ENCODE results near the gene NPHP1. TPM values are rescaled to one million over a fixed set of nuclear protein-coding genes. Genes with fewer than 3 reads are reported as not detected.
A peak's percentile ranks its signal among the peaks of the same experiment; 100 is the strongest.

Gene NPHP1
- total and polyA plus RNA-seq, 2 donors (not counting 3 experiments of a cell fraction or from before 2014, with no cell fraction given) = 2.3 to 5.9 TPM

GRCh38 chr2:110104025-110104771 is 100.6 kb downstream of the NPHP1 start:
- FAIRE-seq (no peak), DNase-seq (ENCODE audit: low read depth, low spot score) (no peak)
- Histone ChIP-seq H3K9me3 (replicated peaks; ENCODE audit: control insufficient read depth, insufficient read depth, low read length) (no peaks in the 10 kb centered on the region), H3K27me3 (ENCODE audit: control insufficient read depth in 2 of 2, insufficient read depth in 2 of 2, low read length in 2 of 2) (no peaks in the 10 kb centered on the region), H3K4me1 (ENCODE audit: control insufficient read depth, extremely low read depth, insufficient read depth, low read length) (peaks cover 88% of the 10 kb centered on the region), H3K79me2 (ENCODE audit: control insufficient read depth, insufficient read depth, low read length) (peaks cover 48% of the 10 kb centered on the region), H3K27ac (ENCODE audit: insufficient read depth, low read depth, low read length) (peak overlapping the region; percentile 95), H3K4me3 (replicated peaks in 1 of 3; ENCODE audit: insufficient read depth in 1 of 3, low read depth in 1 of 3, low read length in 3 of 3) (no peak overlapping the region), H3K36me3 (ENCODE audit: control insufficient read depth in 2 of 2, extremely low read depth in 1 of 2, insufficient read depth in 2 of 2, low read length in 2 of 2) (peaks cover 0 to 6% of the 10 kb centered on the region in 2 experiments), H4K20me1 (replicated peaks; ENCODE audit: control insufficient read depth, extremely low read depth, insufficient read depth, low read length) (no peaks in the 10 kb centered on the region), H3K4me2 (ENCODE audit: insufficient read depth, low read length) (no peak overlapping the region), H3K9me1 (replicated peaks; ENCODE audit: control insufficient read depth, extremely low read depth, insufficient read depth, low read length) (no peaks in the 10 kb centered on the region), H2AFZ (ENCODE audit: low read depth, low read length) (no peak overlapping the region), H3K9ac (replicated peaks; ENCODE audit: extremely low read depth, insufficient read depth, low read length) (no peak overlapping the region)
- ChIA-PET POLR2A (no interaction called here), CTCF (no interaction called here)
- intact Hi-C loops (cut with micrococcal nuclease) = no loop called here
- dilution Hi-C loops (cut with MboI; ENCODE audit: extremely low pct_ligation_motif_present, low sequenced_read_pairs) = no loop called here
- no peak for TF ChIP-seq MYC (IDR thresholded peaks at IDR 0.05; ENCODE audit: low read depth, low read length)
- TF ChIP-seq POLR2A (IDR thresholded peaks at IDR 0.05; ENCODE audit: low read depth, low read length) = no peak
- no peak for TF ChIP-seq MAX (IDR thresholded peaks at IDR 0.05; ENCODE audit: insufficient read depth, insufficient read length)
- TF ChIP-seq JUN (IDR thresholded peaks at IDR 0.05; ENCODE audit: borderline replicate concordance, insufficient read depth, insufficient read length, low read depth) = no peak
- TF ChIP-seq EZH2 (IDR thresholded peaks at IDR 0.05; ENCODE audit: borderline replicate concordance, low read depth, low read length, severe bottlenecking) = no peak
- TF ChIP-seq FOS (IDR thresholded peaks at IDR 0.05; ENCODE audit: borderline replicate concordance, insufficient read depth, low read length) = no peak
- no peak for TF ChIP-seq CTCF (IDR thresholded peaks at IDR 0.05; ENCODE audit: extremely low read depth in 1 of 2, insufficient read depth in 1 of 2, low read depth in 1 of 2, low read length in 2 of 2)
- no peak for TF ChIP-seq GATA2 (IDR thresholded peaks at IDR 0.05; ENCODE audit: insufficient read depth, insufficient read length, low read depth, low read length)
- TF ChIP-seq POLR2AphosphoS5 (IDR thresholded peaks at IDR 0.05; ENCODE audit: insufficient read depth, low read depth, low read length) = no peak
- no TSS peak for BruUV-seq (replicated peaks)
